OCI-M2 (cell line): ENCODE measurements around the gene GTF2A1L.
"Not testable (repeated sequence)": the region's sequence is repeated elsewhere in the genome, so short reads cannot be mapped to it uniquely, and the experiment has no call there.

Experiments used
- DNase-seq: peaks from one replicate; lab custom pipeline; 2025; ENCODE audit not compliant: unreplicated experiment; lab: John Stamatoyannopoulos, UW

GTF2A1L gene

DNA sequence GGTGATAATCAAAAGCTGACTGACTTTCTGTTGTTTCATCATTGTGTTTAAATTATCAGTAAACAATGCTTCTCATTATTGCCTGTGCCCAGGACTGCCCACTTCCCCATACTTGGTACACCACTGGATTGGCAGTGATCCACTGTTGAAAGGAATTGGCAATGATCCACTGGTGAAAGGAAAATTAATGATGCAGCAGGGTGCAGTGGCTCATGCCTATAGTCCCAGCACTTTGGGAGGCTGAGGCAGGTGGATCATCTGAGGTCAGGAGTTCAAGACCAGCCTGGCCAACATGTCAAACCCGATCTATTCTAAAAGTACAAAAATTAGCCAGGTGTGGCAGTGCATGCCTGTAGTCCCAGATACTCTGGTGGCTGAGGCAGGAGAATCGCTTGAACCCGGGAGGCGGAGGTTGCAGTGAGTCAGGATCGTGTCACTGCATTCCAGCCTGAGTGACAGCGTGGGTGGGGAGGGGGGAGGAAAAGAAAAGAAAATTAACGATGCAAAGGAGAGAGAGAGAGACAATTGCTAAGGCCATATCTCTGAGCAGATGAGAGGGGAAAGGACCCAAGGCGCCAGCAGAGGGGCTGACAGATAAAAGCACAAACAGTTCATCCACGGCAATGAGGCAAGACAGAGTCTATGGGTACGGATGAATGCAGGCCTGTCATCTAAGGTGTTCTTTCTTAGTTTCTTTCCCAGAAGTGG is 10.2 kb upstream of the GTF2A1L start:
- no peak for DNase-seq

DNA sequence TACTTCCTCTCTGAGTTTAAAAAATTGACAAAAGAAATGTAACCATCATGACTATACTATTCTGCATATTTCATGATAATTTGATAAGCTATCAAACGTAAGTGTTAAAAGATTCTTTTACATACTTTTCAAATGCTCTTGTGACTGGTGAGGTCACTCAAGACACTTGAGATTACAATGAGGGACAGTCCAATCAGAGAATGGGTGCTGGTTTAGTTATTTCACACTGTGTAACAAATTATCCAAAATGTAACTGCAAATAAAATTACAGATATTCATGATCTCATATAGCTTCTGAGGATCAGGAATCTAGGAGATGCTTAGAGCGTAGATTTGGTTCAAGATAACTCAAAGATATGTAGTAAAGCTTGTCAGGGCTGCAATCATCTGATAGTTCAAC is 4.4 kb upstream of the GTF2A1L start:
- DNase-seq: no peak

DNA sequence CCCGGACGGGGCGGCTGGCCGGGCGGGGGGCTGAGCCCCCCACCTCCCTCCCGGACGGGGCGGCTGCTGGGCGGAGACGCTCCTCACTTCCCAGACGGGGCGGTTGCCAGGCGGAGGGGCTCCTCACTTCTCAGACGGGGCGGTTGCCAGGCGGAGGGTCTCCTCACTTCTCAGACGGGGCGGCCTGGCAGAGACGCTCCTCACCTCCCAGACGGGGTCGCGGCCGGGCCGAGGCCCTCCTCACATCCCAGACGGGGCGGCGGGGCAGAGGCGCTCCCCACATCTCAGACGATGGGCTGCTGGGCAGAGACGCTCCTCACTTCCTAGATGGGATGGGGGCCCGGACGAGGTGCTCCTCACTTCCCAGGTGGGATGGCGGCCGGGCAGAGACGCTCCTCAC is 3.1 kb upstream of the GTF2A1L start:
- not testable (repeated sequence) for DNase-seq

DNA sequence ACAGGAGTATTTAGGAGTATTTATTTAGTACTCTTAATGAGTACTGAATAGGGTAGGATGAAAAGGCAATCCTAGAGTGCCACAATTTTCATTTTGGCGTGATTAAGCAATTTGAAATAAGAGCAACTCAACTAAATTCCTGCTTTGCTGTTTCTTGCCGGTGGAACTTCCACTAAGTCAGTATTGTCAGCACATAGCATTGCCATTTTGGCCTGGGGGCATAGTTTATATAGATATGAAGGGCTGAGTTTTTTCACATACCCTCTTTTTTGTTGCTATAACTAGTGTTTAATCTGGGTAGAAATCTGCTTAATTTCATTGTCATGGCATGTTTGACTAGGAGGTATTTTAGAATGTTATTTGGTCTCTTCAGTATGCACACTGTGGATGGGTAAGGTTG is 1.9 kb downstream of the GTF2A1L start:
- no peak for DNase-seq

DNA sequence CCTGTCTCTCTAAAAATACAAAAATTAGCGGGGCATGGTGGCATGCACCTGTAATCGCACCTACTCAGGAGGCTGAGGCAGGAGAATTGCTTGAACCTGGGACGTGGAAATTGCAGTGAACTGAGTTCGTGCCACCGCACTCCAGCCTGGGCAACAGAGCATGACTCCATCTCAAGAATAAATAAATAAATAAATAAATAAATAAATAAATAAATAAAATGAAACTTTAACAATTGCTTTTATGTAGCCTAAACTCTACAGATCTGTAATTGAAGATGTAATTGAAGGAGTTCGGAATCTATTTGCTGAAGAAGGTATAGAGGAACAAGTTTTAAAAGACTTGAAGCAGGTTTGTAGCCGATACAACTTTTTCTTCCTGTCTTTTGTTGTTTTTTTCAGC is 2.9 kb downstream of the GTF2A1L start:
- DNase-seq: no peak

DNA sequence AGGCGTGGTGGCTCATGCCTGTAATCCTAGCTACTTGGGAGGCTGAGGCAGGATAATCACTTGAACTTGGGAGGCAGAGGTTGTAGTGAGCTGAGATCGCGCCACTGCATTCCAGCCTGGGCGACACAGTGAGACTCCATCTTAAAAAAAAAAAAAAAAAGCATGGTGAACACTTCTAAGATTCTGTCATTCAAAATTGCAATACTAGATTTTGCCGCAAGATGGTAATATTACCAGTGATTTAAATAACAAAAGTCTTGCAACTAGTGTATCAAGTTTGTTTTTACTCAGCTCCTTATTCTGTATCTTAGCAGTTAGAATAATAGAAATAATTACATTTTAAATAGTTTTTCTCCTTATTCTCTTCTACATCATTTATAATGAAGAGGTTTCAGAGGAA is 5.0 kb downstream of the GTF2A1L start:
- not testable (repeated sequence) for DNase-seq

DNA sequence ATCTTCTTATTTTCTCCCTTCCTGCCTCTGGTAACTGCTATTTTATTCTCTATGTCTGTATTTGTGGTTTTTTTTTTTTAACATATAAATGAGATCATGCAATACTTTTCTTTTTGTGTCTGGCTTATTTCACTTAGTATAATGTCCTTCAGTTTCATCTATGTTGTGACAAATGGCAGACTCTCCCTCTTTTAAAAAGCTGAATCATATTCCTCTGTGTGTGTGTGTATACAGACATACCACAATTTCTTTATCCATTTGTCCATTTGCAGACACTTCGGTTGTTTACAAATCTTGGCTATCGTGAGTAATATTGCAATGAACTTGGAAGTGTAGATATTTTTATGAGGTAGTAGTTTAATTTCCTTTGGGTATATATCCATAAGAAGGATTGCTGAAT is 7.0 kb downstream of the GTF2A1L start:
- DNase-seq: no peak

DNA sequence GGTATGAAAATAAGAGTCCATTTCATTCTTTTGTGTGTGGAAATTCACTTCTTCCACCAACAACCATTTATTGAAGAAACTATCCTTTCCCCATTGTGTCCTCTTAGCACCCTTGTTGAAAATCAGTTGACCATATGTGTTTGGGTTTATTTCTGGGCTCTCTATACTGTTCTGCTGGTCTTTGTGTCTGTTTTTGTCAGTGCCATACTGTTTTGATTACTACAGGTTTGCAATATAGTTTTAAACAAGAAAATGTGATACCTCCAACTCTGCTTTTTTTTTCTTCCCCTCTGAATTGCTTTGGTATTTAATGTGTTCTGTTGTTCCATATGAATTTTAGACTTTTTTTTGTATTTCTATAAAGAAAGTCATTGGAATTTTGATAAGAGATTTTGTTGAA is 8.4 kb downstream of the GTF2A1L start:
- DNase-seq: no peak

DNA sequence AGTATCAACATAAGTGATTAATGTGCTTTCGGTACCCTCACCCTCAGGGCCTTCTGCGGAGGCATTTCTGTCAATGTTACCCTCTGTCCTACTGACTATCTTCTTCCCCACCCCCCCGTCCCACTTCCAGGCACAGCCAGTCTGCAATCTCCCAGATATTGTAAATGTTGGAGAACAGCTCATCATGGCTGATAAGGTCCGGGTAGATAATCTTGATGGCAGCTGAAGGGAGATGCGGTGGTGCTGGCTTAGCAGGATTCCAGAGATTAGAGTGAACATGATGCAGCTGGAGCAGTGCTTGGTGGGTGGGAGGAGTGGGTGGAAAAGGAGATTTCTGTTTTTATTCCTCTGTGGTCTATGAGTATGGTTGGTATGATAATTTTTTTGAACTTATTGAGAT is 15.5 kb downstream of the GTF2A1L start:
- no peak for DNase-seq

DNA sequence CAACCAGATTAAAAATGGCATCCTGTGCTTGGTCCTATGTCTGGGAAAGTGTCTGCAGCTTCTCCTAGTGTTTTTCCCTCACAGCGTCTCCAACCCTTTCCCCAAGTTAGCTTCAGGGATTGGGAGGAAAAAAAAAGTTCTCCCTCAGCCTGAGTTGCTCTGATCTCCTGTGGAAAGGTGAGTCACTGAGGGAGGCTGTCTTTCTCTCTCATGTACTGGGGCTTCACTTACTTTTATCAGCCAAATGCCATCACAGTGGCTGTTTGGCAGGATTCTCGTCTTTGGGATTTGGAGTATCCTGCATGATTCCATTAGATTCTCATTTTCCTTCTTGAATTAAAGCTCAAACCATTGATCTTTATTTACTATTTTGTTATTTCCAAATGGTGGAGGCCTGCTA is 18.1 kb downstream of the GTF2A1L start:
- no peak for DNase-seq

DNA sequence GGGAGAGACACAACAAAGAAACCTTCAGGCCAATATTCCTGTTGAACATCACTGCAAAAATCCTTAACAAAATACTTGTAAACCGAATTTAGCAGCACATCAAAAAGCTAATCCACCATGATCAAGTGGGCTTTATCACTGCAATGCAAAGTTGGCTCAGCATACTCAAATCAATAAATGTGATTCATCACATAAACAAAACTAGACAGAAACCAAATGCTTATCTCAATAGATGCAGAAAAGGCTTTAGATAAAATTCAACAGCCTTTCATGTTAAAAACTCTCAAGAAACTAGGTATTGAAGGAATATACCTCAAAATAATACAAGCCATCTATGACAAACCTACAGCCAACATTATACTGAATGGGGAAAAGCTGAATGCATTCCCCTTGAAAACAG is 20.6 kb downstream of the GTF2A1L start:
- DNase-seq: no peak

DNA sequence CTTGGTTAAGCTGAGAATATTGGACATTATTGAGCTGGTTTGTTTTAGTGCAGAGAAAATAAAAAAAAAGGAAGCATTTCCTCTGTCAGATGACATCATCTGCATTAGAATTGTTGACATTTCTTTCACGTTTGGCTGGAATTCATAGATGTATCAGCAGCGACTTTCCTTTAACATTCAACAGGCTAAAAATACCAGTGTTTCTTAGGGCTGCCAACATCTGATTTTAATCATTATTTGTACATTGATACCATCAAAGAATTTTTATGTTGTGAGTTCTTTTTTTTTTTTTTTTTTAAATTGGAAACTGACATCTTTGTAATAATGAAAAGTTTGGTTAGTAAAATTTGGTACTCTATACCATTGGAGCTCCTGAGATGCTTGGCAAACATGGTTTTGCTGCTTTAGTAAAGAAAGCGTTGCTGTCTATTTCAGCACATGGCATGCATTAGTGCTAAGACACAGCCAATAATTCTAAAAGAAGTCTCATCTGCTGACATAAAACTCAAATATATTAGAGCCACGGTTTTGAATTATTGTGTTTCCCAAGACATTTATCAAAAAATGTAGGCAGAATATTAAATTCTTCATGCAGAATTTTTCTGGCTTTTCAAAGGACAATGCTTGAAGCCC is 33.6 kb downstream of the GTF2A1L start:
- no peak for DNase-seq

DNA sequence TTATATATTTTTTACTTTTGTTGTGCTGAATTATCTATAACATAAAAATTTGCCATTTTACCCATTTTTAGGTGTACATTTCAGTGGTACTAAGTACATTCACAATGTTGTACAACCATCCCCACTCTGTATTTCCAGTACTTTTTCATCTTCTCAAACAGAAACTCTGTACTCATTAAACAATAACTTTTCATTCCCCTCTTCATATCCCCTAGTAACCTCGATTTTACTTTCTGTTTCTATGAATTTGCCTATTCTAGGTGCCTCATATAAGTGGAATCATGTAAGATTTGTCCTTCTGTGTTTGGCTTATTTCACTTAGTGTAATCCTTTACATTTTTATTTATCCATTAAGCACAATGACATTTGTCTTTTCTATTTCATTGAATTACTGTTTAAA is 51.3 kb downstream of the GTF2A1L start:
- DNase-seq: no peak

DNA sequence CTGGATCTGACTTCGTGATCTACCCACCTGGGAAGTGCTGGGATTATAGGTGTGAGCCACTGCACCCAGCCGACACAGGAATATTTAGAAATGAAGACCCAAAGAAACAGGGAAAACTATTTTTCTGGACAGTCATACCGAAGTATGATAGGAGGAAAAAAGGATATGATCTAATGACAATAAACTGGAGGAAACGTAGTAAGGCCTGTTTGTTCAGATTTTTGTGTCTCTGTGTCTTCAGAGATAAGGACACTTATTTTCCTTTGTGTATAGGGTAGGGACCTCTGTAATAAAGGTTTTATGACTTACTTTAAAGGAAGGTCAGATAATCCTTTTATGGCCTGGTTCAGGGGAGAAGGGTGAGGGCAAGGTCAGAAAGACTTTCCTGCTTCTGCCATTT is 55.9 kb downstream of the GTF2A1L start:
- DNase-seq: no peak

DNA sequence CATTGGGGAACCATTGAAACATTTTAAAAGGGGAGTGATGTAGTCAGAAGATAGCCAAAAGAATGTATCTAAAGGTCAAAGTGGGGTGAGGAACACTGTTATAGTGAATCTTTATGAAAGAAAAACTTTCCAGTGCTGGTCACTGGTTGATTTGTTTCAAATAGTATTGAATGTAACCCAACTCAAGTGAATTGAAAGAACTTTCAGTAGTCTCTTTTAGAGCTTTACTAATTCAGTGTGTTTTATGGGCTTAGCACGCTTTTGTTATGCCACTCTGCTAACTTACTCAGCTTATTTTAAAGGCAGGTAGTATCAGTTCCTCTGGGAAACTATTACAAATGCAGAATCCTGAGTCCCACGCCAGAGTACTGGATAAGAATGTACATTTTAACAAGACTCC is 57.3 kb downstream of the GTF2A1L start:
- DNase-seq: no peak

DNA sequence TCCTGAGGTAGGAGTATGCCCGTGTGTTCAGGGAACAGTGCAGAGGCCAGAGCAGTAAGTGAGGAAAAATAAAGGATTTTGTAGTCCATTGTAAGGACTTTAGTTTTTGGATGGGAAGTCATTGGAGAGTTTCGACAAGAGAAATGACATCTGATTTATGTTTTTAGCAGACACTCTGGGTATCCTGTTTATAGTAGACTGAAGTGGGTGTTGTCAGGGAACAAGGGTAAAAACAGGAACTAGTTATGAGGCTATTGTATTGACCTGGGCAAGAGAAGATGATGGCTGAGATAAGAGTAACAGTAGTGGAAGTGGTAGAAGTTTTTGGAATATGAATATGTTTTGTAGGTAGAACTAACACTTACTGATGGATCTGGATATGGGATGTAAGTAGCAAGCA is 59.8 kb downstream of the GTF2A1L start:
- DNase-seq: no peak

DNA sequence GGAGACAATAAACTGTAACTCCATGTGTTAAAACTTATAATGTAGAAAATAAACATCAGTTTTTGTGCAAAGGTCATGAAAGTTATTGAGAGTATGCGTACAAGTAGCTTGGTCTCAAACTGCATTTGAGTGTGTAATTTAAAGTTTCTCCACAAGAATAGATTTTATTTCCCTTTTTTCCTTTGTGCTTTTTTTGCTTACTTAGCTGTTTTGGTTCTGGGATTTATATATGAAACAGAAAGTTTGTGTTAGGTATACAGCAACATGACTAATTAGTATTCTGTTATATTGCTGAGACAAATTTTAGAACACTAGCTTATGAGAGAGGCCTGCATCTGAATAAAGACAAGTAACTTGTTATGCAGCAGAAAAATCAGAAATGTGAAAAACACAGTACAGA is 67.5 kb downstream of the GTF2A1L start:
- DNase-seq: no peak

DNA sequence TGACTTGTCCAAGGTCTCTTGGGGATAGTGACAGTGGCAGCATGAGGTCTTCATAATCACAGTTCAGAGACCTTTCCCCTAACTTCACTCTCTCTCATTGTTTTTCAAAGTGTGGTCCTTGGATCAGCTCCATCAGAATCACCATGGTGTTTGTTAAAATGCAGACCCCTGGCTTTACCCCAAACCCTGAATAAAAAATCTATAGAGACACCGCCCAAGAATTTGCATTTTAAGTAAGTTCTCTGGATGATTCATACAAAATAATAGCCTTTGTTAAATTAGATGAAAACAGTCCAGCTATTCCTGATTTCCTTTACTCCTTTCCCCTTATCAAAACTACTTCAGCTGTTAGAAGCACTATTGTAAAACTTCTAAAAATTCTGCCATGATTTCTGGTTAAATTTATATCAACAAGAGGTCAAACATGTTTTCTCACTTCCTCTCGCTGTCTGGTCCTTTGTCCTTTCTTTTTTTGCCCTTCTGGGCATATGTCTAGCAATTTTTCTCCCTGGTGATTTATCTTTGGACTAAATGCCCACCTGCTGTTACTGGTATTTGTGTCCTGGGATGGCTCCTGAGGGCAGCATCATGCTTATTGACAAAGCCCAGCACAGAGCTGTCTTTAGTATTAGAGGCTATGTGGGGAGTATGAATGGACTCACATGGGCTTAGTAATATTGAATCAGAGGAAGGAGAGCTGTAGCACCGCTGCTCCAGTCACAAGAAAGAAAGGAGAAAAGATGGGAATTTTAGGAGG is 74.5 kb downstream of the GTF2A1L start:
- DNase-seq: no peak

DNA sequence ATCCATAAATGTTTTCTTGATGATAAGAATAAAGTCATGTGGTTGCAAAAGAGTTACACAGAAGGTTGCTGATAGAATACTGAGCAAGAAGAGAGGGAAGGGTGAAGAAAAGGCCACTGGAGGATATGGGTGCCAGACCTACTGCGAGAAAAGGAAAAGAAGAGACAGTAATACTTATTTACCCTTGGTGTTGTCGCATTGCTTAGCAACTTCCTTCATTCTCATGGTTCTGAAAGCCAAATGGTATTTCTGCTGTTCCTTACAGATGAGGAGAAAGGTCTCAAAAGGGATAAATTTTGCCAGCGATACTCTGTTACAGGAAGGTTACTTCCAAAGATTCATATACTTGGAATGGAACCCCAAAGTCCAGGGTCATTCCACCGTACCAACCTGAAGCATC is 75.4 kb downstream of the GTF2A1L start:
- DNase-seq: no peak

DNA sequence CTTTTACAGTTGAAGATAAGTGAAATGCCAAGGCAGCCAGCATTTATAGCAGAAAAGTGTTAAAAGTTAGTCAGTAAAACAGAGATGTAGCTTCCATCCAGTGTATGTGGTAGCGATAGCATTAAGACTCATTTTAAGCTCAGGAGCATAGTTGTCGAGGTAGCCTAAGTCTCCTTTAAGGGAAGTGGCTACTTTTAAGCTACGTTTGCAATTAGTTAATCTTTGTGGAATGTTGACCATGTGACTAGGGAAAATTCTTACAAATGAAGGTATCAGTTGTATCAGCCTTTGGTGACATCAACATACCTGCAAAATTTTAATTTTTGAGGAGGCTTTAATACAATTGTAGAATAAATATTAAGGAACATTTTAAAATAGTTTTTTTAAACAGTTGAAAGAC is 76.0 kb downstream of the GTF2A1L start:
- DNase-seq: no peak

DNA sequence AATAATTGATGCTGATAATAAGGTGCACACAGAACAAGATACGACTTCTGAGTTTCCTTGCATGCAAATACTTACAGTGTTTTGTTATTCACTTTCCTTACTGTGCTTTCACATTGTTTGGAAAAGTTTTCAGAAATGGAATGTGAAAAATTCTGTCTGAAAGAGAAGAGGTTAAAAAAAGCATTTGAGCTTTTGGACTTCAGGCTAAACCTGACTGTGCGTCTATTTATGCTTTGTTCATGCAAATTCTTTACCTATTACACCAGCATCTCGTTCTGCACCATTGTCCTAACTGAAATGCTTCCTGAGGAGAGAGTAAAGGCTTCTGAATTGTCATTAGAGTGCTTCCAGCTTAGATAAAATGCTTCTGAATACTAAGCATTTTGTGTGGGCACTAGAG is 76.5 kb downstream of the GTF2A1L start:
- no peak for DNase-seq

DNA sequence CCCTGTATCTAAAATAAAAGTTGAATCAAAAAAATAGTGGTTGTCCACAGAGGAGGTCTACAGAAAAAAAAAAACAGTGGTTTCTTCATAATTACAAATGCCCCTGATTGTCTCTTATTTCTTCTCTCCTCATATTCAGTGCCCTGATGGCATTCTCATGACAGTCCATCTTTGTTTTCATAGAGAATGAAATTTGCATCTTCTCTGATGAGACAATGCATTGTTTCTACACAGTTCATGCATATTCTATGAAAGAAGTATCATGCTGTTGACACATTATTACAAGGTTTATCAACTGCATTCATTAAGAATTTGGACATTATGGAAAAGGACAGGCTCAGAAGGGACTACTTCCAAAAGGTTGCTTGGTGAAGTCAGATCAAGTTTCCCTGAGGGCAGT is 78.3 kb downstream of the GTF2A1L start:
- no peak for DNase-seq
